ENCODE data around the gene INKA2.

The INKA2 gene

DNA sequence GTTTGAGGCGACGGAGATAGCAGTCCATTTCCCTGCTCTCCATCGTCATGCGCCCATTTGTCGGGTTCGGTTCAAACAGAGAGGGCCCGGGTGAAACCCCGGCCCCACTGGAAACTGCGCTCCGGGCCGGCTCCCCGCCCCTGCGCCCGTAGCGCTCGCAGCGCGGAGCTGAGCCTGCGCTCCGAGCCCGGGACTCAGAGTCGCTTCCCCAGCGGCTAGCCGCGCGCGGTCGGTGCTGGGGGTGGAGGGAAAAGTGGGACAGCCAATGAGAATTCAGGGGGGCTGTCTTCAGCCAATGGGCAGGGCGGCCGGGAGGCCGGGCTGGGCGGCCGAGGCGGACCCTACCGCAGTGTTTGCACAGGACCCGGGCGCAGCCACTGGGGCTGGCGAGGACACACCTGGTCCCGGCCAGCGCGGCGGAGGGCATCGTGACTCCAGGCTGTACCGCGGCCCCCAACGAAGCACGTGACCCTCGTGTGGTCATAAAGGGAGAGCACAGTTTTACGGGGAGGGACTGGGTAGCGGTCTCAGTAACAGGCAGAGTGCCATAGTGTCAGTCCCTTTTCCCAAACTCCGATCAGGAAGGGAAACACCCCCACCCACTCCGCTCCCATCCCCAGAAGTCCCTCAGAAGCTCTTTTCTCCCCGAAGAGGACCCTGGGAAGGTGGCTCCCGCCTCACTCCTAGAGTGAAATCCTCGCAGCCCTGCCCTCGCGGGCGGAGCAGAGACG, at the start of gene INKA2:
Gene INKA2 (minus strand): TSS at position 202 of the 731 bp plus-strand sequence. CDS start 153 bp downstream, at position 49.
- DNase-seq, result peak; percentile 40

DNA sequence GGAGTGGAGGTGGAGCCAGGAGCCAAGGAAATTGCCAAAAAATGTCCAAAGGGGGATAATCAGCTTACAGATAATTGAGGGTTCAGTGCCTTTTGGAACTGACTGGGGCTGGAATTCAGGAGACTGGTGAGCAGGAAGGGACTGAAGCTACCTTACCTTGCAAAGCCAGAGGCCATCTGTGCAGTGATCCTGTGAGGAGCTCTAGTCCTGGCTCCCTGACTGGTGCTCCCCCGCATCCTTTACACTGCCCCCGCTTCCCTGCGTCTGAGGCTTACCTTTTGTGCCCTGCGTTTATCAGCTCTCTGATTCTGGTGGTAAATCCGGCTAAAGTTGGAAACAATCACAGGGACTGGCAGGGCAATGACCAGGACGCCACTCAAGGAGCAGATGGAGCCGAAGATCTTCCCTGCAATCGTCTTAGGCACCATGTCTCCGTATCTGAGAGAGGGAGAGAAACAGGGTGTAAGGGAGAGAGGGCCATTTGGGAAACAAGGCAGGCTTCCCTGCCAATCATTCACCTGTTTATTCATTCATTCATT, 47.5 kb upstream of the INKA2 start:
- no peak for DNase-seq

DNA sequence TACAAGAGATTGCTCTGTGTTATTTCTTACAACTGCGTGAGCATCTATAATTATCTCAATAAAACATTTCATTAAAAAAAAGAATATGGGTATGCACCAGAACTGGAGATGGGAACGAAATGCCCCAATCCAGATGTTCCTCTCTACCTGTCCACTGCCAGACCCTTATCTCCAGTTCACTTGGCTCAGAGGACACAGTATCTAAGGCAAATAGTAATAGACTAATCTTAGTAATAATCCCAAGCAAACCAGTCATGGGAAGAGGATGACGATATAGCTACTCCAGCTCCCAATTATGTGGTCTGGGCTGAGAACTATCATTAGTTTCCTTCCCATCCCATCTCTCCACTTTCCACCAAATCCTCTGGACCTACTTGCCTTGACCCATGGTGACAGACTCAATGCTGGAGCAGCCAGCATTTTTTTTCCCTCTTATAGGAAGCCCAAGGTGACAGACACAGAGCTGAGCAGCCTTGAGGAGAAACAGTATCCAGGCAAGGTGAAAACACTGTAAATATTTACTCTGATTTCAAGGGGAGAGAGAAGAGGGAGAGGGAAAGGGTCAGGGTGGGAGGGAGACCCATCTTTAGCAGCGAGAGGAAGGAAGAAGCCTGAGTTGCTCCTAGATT, 45.2 kb upstream of the INKA2 start:
- no peak for DNase-seq

DNA sequence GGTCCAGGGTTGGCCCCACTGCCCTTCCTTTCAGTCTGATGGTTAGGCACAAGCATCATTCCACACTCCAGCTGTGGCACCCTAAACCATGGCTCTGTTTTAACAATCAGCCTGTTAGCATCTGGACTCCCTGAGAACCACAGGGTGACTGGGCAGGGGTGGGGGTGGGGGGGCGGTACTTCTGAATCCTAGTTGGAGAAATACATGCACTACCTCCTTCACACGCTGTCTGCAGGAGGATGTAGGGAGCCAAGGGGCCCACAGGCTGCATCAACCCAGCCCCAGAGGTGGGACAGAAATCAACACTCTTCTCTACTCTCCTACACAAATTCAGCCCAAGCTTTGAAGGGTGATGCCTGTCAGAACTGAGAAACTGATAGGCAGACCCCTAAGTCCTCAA, 40.4 kb upstream of the INKA2 start:
- DNase-seq, result no peak

DNA sequence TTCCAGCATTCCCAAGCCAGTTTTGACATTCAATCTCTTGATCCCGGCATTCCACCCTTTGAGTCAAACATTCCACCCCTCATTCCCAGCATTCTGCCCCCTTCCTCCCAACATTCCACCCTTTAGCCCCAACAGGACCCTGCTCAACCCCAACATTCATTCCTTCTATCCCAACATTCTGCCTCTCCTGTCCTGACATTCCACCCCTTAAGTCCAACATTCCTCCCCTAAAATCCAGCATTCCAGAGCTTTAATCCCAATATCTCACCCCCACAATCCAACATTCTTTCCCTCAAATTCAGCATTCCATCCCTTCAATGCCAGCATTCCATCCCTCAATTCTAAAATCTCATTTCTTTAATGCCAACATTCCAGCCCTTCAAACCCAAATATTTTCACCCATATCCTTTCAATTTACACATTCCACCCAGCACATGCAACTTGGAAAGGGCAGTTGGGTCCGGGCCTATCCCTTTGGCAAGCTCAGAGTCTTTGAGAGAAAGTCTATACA, 39.4 kb upstream of the INKA2 start:
- DNase-seq, result no peak

DNA sequence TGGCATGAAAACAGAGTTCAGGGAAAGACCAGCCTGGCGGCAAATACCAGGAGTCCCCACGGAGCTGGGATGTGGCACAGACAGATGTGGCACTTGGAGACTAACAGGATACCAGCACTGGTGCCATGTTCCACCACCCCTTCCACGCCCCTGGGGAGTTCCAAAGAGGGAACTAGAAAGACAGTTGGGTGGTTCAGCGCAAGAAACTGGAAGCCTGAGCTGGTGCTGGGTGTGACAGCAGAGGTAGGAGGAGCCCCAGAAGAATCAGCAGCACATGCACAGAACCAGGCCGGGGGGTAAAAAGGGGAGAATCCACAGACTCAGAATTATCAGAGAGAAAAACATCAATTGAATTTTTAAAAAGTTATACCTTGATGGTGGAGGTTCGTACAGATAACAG, 38.9 kb upstream of the INKA2 start:
- no peak for DNase-seq

DNA sequence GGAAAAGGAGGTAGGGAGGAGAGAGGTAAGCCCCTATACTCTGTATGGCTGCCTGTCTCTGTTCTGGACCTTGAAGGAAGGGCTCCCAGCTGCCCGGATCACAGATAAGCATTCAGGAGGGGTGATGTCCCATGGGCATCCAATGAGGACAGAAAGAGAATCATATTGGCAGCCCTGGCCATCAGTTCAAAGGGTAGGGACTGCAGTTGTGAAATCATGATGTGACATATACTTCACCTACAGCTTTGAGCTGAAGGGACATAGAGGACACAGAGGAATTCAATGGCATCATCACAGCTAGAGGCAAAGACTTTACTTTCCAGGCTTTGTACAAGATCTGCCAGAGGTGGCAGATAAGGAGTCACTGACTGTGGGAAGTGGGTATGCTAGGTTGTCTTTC, 38.1 kb upstream of the INKA2 start:
- DNase-seq, result no peak

DNA sequence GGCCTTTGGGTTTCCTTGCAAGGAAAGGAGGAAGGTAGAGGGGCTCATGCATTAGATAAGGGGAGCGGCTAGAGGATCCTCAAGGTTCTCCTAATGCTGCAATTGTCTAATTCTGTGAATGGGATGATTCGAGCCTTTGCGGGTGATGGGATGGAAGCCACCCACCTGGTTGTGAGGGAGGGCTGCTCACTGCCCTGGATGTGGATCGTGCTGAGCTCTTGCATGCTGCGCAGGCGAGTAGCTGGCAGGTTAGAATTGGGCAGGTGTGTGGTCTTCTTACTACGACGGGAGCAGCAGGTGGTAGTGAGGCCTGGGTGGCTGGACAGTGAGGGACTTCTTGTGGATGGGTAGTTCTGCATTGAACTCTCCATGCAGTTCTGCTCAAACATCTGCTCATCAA, 37.7 kb upstream of the INKA2 start:
- DNase-seq, result no peak

DNA sequence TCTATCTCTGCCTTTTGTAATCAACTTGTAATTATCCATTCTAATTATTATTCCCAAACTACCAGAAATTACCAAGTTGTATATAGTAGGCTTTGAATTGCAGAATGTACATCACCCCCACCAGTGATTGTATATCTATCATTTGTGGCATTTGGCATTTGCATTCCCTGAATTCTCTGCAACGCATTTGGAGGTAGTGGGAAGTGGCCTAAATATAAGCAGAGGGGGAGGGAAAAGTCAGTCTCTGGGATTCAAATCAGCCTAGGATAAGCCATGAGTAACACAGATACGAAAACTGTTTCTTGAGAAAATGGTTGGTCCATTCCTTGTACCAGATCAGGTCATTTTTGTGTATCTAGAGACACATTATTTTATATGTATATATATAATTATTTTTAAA, 37.2 kb upstream of the INKA2 start:
- no peak for DNase-seq

DNA sequence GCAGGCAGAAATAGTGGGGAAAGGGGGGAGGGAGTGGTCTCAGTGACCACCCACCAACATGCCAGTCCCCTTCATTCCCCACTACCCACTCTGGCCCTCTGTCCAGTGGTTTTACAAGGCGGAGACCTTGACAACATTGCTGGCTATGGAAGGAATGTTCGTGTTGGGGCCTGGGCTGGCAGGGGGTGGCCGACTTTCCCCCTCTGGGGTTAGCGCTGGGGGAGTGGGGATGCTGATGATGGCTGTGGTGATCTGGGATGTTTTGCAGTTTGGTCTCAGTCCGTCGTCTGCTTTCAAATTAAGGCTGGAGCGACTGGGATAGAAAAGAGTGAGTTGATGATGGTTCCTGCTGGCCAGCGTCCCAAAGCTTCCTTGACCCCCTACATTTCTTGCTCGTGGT, 36.8 kb upstream of the INKA2 start:
- DNase-seq, result no peak

DNA sequence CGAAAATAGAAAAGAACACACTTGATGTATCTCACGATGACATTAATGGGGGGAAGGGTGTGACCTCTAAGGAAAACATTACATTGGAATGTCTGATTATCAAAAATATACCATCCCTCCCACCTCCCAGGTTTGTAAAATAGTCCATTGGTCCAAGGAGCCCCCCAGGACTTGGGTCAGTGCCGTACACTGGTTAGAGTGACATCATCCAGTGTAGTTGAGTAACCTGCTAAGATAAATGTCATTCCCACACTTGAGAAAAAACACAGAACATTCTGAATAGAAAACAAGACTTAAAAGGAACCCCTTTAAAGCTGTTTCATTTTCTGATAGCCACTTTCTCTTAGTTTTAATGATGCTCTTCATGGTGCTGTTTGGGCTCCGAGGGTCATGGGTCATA, 31.7 kb upstream of the INKA2 start:
- DNase-seq, result no peak

DNA sequence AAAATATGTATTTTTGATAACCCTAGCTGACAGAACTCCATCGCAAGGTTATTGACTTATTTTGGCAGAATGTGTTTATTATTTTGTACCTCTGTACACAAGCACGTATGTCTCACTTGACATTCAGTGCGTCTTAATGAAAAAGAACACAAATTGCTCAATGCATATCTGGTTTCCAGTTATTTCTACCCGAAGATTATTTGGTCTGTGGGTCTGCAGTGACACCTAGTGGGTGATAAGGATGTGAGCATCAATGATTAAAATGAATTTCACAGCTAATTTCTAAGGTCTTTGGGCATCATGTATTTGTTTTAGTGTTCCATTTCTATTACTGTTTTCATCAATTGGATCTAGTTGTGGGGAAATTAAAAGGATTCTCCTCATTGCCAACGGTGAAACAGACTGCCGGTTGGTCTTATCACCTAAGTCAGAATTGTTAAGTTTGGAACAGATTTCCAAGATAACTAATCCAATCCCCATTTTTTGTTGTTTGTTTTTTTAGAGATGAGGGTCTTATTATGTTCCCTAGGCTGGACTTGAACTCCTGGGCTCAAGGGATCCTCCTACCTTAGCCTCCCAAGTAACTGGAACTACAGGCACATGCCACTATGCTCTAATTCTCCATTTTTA, 30.4 kb upstream of the INKA2 start:
- no peak for DNase-seq

DNA sequence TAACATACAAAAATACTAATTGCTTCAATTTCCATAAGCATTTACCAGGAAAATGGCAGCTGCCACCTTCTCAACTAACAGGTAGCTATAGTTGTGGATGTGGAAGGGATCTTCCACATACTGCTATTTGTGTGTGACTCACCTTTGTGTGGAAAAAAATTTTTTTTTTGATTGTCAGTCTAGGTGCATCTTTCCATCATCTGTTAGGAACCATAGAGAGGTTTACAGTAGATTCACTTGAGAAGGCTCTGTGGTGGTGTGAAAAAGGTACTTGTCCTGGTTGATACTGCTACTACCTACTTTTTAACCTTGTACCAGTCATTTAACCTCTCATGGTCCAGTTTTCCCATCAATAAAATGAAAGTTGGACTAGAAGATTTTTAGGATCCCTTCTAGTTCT, 29.4 kb upstream of the INKA2 start:
- no peak for DNase-seq

DNA sequence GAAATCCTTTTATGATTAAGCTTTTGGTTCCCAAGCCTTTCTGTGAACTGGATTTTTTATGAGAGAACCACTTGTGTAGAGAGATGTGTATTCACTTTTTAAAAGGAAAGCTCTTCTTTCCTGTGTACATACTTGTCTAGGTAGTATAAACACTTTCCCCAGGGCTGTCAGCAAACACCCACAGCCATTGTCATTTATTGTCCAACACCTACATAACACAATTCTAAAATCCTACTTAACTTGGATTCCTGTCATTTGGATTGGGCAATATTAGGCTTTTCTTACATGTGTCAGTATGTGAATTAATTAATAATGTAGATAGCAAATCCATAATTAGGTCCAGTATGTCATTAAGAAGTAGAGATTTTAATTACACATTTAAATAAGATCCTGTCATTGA, 28.8 kb upstream of the INKA2 start:
- no peak for DNase-seq

DNA sequence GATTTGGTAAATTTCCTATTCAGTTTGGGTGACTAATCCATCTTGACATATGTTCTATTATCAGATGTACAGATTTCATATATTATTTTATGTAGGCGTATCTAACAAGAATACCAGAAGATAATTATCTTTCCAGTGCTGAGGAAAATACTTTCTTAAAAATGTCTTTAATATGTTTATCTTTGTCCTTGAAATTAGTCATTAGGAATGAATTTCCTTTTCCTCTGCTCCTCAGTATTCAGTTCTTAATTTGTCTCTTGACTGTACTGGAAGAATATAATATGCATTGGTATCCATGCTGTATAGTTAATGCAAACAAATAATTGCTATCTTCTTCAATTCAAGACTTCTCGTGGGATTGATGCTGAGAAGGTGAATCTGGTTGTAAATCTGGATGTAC, 23.1 kb upstream of the INKA2 start:
- no peak for DNase-seq

DNA sequence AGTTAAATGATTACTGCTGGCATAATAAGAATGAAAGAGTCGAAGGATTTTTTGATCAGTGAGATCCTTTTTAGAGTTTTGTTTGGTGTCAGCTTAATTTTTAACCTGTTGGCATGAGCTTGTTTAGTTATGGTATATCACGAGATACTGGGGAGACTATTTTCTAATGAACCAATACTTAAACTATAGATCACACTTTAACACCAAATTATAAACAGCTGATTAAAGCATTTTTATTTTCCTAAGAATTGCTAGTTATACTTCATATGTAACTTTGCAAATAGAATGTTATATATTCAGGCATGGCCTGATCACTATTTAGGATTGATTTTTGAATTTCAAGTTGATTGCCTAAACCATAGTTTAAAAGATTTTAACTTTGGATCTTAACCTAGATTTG, 22.5 kb upstream of the INKA2 start:
- DNase-seq, result no peak

DNA sequence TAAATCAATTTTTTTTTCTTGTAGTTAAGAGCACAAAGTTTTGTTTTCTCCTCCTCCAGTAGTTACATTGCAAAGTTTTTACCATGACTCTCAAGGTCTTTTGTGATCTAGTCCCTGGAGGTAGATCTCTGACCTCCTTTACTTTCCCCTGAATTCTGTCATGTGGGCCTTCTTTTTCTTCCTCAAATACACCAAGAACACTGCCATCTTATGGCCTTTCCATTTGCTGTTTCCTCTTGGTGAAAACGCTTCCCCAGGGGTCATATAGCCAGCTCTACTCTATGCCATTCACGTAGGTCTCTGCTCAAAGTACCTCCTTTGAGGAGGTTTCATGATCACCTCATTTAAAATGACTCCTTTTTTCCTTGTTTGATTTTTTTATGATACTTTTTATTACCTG, 19.2 kb upstream of the INKA2 start:
- no peak for DNase-seq

DNA sequence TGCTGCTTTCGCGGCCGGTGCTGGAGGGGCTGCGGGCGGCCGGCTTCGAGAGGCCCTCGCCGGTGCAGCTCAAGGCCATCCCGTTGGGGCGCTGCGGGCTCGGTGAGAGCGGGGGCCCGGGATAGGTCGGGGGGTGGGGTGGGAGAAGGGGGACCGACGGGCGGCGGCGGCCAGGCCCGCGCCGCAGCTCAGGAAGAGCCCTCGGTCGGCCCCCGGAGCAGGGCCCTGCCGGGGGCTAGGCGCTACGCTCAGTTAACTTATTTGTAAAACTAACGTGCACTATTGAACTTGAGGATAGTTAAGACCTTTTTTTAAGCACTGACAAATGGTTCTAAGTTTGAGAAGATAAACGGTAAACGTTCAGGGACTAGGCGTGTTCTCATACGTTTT, 16.9 kb upstream of the INKA2 start:
- DNase-seq, result no peak

DNA sequence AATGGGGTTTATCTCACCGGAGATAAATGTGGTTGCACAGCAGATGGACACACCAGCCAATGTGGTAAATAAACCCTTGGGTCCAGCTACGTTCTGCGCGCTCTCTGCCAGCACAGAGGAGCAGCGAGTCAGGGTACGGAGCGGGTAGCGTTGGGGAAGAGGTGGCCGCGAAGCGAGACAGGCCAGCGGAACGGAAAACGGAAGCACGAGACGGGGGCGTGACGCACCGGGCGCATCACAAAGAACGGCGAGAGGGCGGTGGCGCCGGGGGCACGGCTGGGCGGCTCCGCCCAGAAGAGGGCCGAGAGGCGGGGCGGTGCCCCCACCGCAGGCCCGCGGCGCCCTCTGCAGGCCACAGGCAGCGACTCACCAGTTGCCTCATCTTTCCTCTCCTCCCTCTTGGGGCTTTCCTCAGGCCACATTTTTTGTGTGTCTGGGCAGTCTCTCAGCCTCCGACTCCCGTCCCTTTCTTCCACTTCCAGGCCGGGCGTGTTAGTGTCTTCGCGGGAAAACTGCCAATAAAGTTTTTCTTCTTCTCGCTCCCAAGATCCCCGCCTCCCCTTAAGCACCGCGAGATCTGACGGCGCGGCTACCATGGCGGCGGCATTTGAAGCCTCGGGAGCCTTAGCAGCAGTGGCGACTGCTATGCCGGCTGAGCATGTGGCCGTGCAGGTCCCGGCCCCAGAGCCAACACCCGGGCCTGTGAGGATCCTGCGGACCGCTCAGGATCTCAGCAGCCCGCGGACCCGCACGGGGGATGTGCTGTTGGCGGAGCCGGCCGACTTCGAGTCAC, 16.3 kb upstream of the INKA2 start, which contains the start of gene DDX20:
Gene DDX20 (plus strand): TSS at position 571 of the 793 bp plus-strand sequence. CDS start 24 bp downstream, at position 595.
- DNase-seq, result peak; percentile 69

DNA sequence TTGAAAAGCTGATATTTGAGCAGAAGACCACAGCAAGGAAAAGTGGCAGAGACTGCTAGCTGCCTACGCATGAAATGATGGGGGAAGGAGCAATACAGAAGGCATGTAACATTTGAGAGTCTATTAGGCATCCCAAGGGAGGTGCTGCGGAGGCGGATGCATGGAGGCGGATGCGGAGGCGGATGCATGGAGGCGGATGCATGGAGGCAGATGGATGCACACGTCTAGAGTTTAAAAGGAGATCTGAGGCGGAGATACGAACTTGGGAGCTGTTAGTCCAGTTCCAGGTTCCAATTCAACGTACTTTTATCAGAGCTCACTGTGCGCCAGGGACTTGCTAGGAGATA, 15.8 kb upstream of the INKA2 start:
- no peak for DNase-seq

DNA sequence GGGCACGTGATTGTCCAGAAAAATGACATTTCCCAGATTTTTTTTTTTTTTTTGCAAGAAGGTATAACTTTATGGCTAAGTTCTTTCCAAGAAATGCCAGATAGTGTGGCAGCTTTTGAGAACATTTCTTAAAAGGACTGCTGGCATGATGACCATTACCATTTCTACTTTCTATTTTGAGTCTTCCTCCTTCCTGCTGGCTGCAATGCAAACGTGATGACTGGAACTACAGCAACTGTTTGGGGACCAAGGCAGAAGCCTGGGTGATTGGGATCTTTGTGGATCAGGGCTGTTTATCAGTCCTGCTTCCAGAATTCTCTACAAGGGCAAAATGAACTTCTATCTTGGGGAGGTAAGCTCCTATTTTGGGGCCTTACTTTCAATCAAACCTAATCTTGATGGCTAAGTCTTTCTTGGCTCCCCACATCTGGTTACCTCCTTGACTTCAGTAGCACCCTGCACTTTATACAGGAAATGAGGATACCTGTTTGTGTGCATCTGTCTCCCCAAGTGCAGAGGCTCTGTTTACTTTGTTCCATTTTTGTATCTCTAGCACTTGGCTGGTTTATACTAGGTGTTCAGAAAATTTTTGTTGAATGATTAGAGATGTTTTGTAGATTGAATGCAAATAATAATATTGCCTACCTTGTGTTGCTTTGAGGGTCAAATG, 12.8 kb upstream of the INKA2 start:
- no peak for DNase-seq

DNA sequence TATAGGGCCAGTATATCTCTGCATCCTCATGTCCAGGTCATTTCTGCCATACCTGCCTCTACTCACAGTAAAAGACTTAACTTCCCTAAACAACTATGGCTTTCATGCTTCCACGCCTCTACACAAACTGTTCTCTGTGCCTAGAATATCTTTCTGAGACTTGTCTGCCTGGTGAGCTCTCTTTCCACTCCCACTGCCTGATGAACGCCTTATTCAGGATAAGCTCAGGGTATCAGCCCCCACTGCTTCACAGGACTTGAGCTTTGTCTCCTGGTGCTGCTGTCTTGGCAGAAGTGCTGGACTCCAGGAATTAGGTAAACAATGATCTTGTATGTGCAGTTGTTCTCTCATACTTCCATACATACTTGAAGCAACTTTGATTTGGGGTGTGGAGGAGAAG, 11.7 kb upstream of the INKA2 start:
- DNase-seq, result no peak

DNA sequence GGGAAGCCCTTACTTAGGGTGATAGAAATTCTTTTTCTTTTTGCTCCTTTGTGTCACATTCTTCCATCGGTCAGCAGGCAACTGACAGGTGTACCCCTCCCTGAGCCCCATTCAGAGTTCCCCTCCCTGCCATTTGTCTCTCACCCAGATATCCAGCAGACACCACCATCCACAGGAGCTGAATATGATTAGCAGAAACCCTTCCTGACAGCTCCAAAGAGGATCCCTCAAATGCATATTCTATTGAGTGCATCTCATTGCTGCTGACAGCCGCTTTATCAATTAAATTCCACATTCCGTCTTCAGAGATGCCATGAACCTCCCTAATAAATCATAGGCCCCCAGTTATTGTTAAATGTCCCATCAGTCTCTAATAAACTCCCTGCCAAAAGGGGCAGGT, 10.4 kb upstream of the INKA2 start:
- no peak for DNase-seq

Data from cortex of kidney (tissue), 1 donor.